Measurements from ENCODE around the gene PKP1. TPM values are rescaled to one million over a fixed set of nuclear protein-coding genes. Genes with fewer than 3 reads are reported as not detected.
A peak's percentile ranks its signal among the peaks of the same experiment; 100 is the strongest.

The PKP1 gene
- total and polyA plus RNA-seq, 4 experiments from 2014 or later, result not detected

GRCh38 chr1:201348211-201348566 lies 64.9 kb downstream of the PKP1 start:
- Mint-ChIP-seq H3K36me3 (no peaks in the 10 kb centered on the region), H3K4me1 (no peaks in the 10 kb centered on the region), H3K4me3 (no peak overlapping the region), H3K27ac (no peak overlapping the region), H3K9me3 (no peaks in the 10 kb centered on the region), H3K27me3 (peaks cover 21 to 22% of the 10 kb centered on the region in 2 donors)
- DNase-seq, result no peak
- Histone ChIP-seq H3K36me3 (ENCODE audit: insufficient read depth, low read length) (no peaks in the 10 kb centered on the region), H3K4me1 (ENCODE audit: insufficient read depth, low read length) (no peaks in the 10 kb centered on the region), H3K27me3 (ENCODE audit: insufficient read depth, low read length) (no peaks in the 10 kb centered on the region), H3K27ac (ENCODE audit: low read depth, low read length) (no peak overlapping the region), H3K9me3 (ENCODE audit: control insufficient read depth in 1 of 2, low read length in 2 of 2) (no peaks in the 10 kb centered on the region), H3K4me3 (ENCODE audit: low read length in 2 of 2) (no peak overlapping the region)
- ChIA-PET CTCF (ENCODE audit: partially characterized antibody) (interaction anchor here (0.6 to 0.8 kb wide), 2 partner anchors 15 to 27 kb away, joined by 3 read pairs; no protein-coding TSS in a partner anchor), POLR2A (ENCODE audit: partially characterized antibody) (no interaction called here)
- intact Hi-C loops (cut with micrococcal nuclease), result loop anchor here (2.0 kb wide), 1 partner anchor 61 kb away; no protein-coding TSS in a partner anchor

GRCh38 chr1:201349092-201349491 lies 65.8 kb downstream of the PKP1 start:
- H3K27me3 Mint-ChIP-seq, result peaks cover 21 to 22% of the 10 kb centered on the region in 2 donors
- intact Hi-C loops (cut with micrococcal nuclease), result loop anchor here (2.0 kb wide), 1 partner anchor 60 kb away; no protein-coding TSS in a partner anchor
- CTCF ChIA-PET (ENCODE audit: partially characterized antibody), result no interaction called here

GRCh38 chr1:201350361-201350725 lies 67.0 kb downstream of the PKP1 start:
- Histone ChIP-seq H3K36me3 (ENCODE audit: insufficient read depth, low read length) (no peaks in the 10 kb centered on the region), H3K27ac (ENCODE audit: low read depth, low read length) (no peak overlapping the region), H3K4me1 (ENCODE audit: insufficient read depth, low read length) (no peaks in the 10 kb centered on the region), H3K27me3 (ENCODE audit: insufficient read depth, low read length) (no peaks in the 10 kb centered on the region), H3K4me3 (ENCODE audit: low read length in 2 of 2) (no peak overlapping the region), H3K9me3 (ENCODE audit: control insufficient read depth in 1 of 2, low read length in 2 of 2) (no peaks in the 10 kb centered on the region)
- Mint-ChIP-seq H3K4me1 (no peaks in the 10 kb centered on the region), H3K27me3 (peaks cover 16 to 20% of the 10 kb centered on the region in 2 donors), H3K4me3 (no peak overlapping the region), H3K27ac (peak overlapping the region in 1 of 7 donors; percentile 31), H3K36me3 (no peaks in the 10 kb centered on the region), H3K9me3 (no peaks in the 10 kb centered on the region)
- ChIA-PET CTCF (ENCODE audit: partially characterized antibody) (no interaction called here), POLR2A (ENCODE audit: partially characterized antibody) (no interaction called here)
- DNase-seq, result no peak
- intact Hi-C loops (cut with micrococcal nuclease), result no loop called here

More at GRCh38 chr1:201349092-201349491, 65.8 kb downstream of the PKP1 start:
- Mint-ChIP-seq H3K27ac (no peak overlapping the region), H3K9me3 (no peaks in the 10 kb centered on the region), H3K4me1 (no peaks in the 10 kb centered on the region), H3K36me3 (no peaks in the 10 kb centered on the region), H3K4me3 (no peak overlapping the region)
- H3K36me3 ChIP-seq (ENCODE audit: insufficient read depth, low read length), result no peaks in the 10 kb centered on the region
- no peaks in the 10 kb centered on the region for H3K9me3 ChIP-seq (ENCODE audit: control insufficient read depth in 1 of 2, low read length in 2 of 2)
- DNase-seq, result no peak
- no peak overlapping the region for H3K27ac ChIP-seq (ENCODE audit: low read depth, low read length)
- no peak overlapping the region for H3K4me3 ChIP-seq (ENCODE audit: low read length in 2 of 2)
- no peaks in the 10 kb centered on the region for H3K27me3 ChIP-seq (ENCODE audit: insufficient read depth, low read length)
- POLR2A ChIA-PET (ENCODE audit: partially characterized antibody), result no interaction called here
- H3K4me1 ChIP-seq (ENCODE audit: insufficient read depth, low read length), result no peaks in the 10 kb centered on the region

GRCh38 chr1:201350884-201351283 lies 67.6 kb downstream of the PKP1 start:
- no peaks in the 10 kb centered on the region for H3K27me3 ChIP-seq (ENCODE audit: insufficient read depth, low read length)
- DNase-seq, result no peak
- CTCF ChIA-PET (ENCODE audit: partially characterized antibody), result no interaction called here
- H3K4me3 Mint-ChIP-seq, result no peak overlapping the region
- POLR2A ChIA-PET (ENCODE audit: partially characterized antibody), result no interaction called here
- H3K4me1 ChIP-seq (ENCODE audit: insufficient read depth, low read length), result no peaks in the 10 kb centered on the region
- H3K4me1 Mint-ChIP-seq, result no peaks in the 10 kb centered on the region
- no peak overlapping the region for H3K4me3 ChIP-seq (ENCODE audit: low read length in 2 of 2)
- no peaks in the 10 kb centered on the region for H3K36me3 ChIP-seq (ENCODE audit: insufficient read depth, low read length)
- peaks cover 14 to 22% of the 10 kb centered on the region in 2 donors for H3K27me3 Mint-ChIP-seq
- no peaks in the 10 kb centered on the region for H3K9me3 ChIP-seq (ENCODE audit: control insufficient read depth in 1 of 2, low read length in 2 of 2)
- H3K27ac Mint-ChIP-seq, result no peak overlapping the region
- no peak overlapping the region for H3K27ac ChIP-seq (ENCODE audit: low read depth, low read length)
- no peaks in the 10 kb centered on the region for H3K9me3 Mint-ChIP-seq
- H3K36me3 Mint-ChIP-seq, result no peaks in the 10 kb centered on the region
- intact Hi-C loops (cut with micrococcal nuclease), result no loop called here

GRCh38 chr1:201351617-201352016 lies 68.3 kb downstream of the PKP1 start:
- POLR2A ChIA-PET (ENCODE audit: partially characterized antibody), result no interaction called here
- no peak overlapping the region for H3K4me3 ChIP-seq (ENCODE audit: low read length in 2 of 2)
- Mint-ChIP-seq H3K4me1 (no peaks in the 10 kb centered on the region), H3K4me3 (no peak overlapping the region), H3K9me3 (no peaks in the 10 kb centered on the region), H3K27ac (no peak overlapping the region), H3K36me3 (no peaks in the 10 kb centered on the region), H3K27me3 (peaks cover 14 to 21% of the 10 kb centered on the region in 2 donors)
- H3K4me1 ChIP-seq (ENCODE audit: insufficient read depth, low read length), result no peaks in the 10 kb centered on the region
- H3K27me3 ChIP-seq (ENCODE audit: insufficient read depth, low read length), result no peaks in the 10 kb centered on the region
- intact Hi-C loops (cut with micrococcal nuclease), result no loop called here
- H3K27ac ChIP-seq (ENCODE audit: low read depth, low read length), result no peak overlapping the region
- no peaks in the 10 kb centered on the region for H3K36me3 ChIP-seq (ENCODE audit: insufficient read depth, low read length)
- CTCF ChIA-PET (ENCODE audit: partially characterized antibody), result no interaction called here
- DNase-seq, result no peak
- no peaks in the 10 kb centered on the region for H3K9me3 ChIP-seq (ENCODE audit: control insufficient read depth in 1 of 2, low read length in 2 of 2)

- ChIA-PET CTCF (ENCODE audit: partially characterized antibody) (interaction anchor here (1.0 kb wide), 1 partner anchor 52 kb away, joined by 3 read pairs; no protein-coding TSS in a partner anchor), POLR2A (ENCODE audit: partially characterized antibody) (no interaction called here)
- no peaks in the 10 kb centered on the region for H3K9me3 Mint-ChIP-seq
- H3K4me1 Mint-ChIP-seq, result no peaks in the 10 kb centered on the region
- H3K4me3 Mint-ChIP-seq, result no peak overlapping the region
- no peaks in the 10 kb centered on the region for H3K36me3 ChIP-seq (ENCODE audit: insufficient read depth, low read length)
- H3K27ac Mint-ChIP-seq, result no peak overlapping the region
- H3K27me3 ChIP-seq (ENCODE audit: insufficient read depth, low read length), result no peaks in the 10 kb centered on the region
- no peak for DNase-seq
- no peak overlapping the region for H3K27ac ChIP-seq (ENCODE audit: low read depth, low read length)
- intact Hi-C loops (cut with micrococcal nuclease), result no loop called here
- H3K36me3 Mint-ChIP-seq, result no peaks in the 10 kb centered on the region
- H3K4me1 ChIP-seq (ENCODE audit: insufficient read depth, low read length), result no peaks in the 10 kb centered on the region
- H3K9me3 ChIP-seq (ENCODE audit: control insufficient read depth in 1 of 2, low read length in 2 of 2), result no peaks in the 10 kb centered on the region
- peaks cover 9 to 23% of the 10 kb centered on the region in 2 donors for H3K27me3 Mint-ChIP-seq
- H3K4me3 ChIP-seq (ENCODE audit: low read length in 2 of 2), result no peak overlapping the region
Measured at GRCh38 chr1:201353186-201353940, 70.1 kb downstream of the PKP1 start.

GRCh38 chr1:201354151-201354900 lies 71.0 kb downstream of the PKP1 start:
- Histone ChIP-seq H3K4me3 (ENCODE audit: low read length in 2 of 2) (no peak overlapping the region), H3K27ac (ENCODE audit: low read depth, low read length) (no peak overlapping the region), H3K9me3 (ENCODE audit: control insufficient read depth in 1 of 2, low read length in 2 of 2) (no peaks in the 10 kb centered on the region), H3K4me1 (ENCODE audit: insufficient read depth, low read length) (no peaks in the 10 kb centered on the region), H3K27me3 (ENCODE audit: insufficient read depth, low read length) (no peaks in the 10 kb centered on the region), H3K36me3 (ENCODE audit: insufficient read depth, low read length) (no peaks in the 10 kb centered on the region)
- Mint-ChIP-seq H3K4me1 (no peaks in the 10 kb centered on the region), H3K4me3 (no peak overlapping the region), H3K27me3 (peaks cover 8 to 23% of the 10 kb centered on the region in 2 donors), H3K27ac (no peak overlapping the region), H3K9me3 (no peaks in the 10 kb centered on the region), H3K36me3 (no peaks in the 10 kb centered on the region)
- ChIA-PET POLR2A (ENCODE audit: partially characterized antibody) (no interaction called here), CTCF (ENCODE audit: partially characterized antibody) (no interaction called here)
- intact Hi-C loops (cut with micrococcal nuclease), result no loop called here
- no peak for DNase-seq

Data from CD4-positive, alpha-beta memory T cell (primary cell).